ENCODE measurements around the gene ADCYAP1. TPM values are rescaled to one million over a fixed set of nuclear protein-coding genes. Genes with fewer than 3 reads are reported as not detected.

Gene ADCYAP1
- total and polyA plus RNA-seq, 2 donors (not counting 1 experiment from before 2014, with no cell fraction given): not detected

GRCh38 chr18:875912-876311, 28.8 kb upstream of the ADCYAP1 start:
- Histone ChIP-seq H3K36me3 (replicated peaks in 1 of 2; ENCODE audit: control extremely low read depth in 1 of 2, control insufficient read depth in 1 of 2, extremely low read depth in 1 of 2, insufficient read depth in 2 of 2, low read length in 1 of 2) (no peaks in the 10 kb centered on the region), H3K9ac (ENCODE audit: low read length) (no peak overlapping the region), H3K79me2 (ENCODE audit: control insufficient read depth, insufficient read depth, low read length) (no peaks in the 10 kb centered on the region), H2AFZ (ENCODE audit: insufficient read depth, low read depth, low read length, poor library complexity, severe bottlenecking) (no peak overlapping the region), H3K4me2 (replicated peaks; ENCODE audit: low read depth, low read length, poor library complexity, severe bottlenecking) (no peak overlapping the region), H3K27ac (ENCODE audit: low read length in 2 of 2) (no peak overlapping the region), H3K9me3 (ENCODE audit: control extremely low read depth in 1 of 3, control insufficient read depth in 2 of 3, insufficient read depth in 1 of 3, low read length in 2 of 3) (peaks cover 1 to 9% (median 2%) of the 10 kb centered on the region in 3 donors), H3K27me3 (replicated peaks in 1 of 4; ENCODE audit: control extremely low read depth in 1 of 4, control insufficient read depth in 3 of 4, insufficient read depth in 4 of 4, low read length in 3 of 4) (no peaks in the 10 kb centered on the region), H4K20me1 (ENCODE audit: control insufficient read depth, insufficient read depth, low read length, poor library complexity, severe bottlenecking) (no peaks in the 10 kb centered on the region), H3K4me1 (ENCODE audit: control insufficient read depth in 2 of 2, insufficient read depth in 2 of 2, low read length in 2 of 2) (peaks cover 0 to 4% of the 10 kb centered on the region in 2 donors), H3K4me3 (ENCODE audit: control extremely low read depth in 1 of 5, extremely low read depth in 1 of 5, insufficient read depth in 1 of 5, low read depth in 2 of 5, low read length in 4 of 5) (no peak overlapping the region)
- peaks cover 9% of the 10 kb centered on the region for H3K27me3 Mint-ChIP-seq
- ChIA-PET POLR2A (no interaction called here), CTCF (no interaction called here)
- H3K4me3 Mint-ChIP-seq: no peak overlapping the region
- TF ChIP-seq CTCF (IDR thresholded peaks at IDR 0.05) (no peak), EZH2 (IDR thresholded peaks at IDR 0.05; ENCODE audit: borderline replicate concordance, insufficient read depth, low read depth, low read length, poor library complexity, severe bottlenecking) (no peak)
- intact Hi-C loops (cut with micrococcal nuclease): no loop called here
- ATAC-seq (ENCODE audit: low read depth) (no peak), DNase-seq (no peak)
- H3K27ac Mint-ChIP-seq: no peak overlapping the region
- H3K9me3 Mint-ChIP-seq (ENCODE audit: insufficient read depth): peaks cover 4% of the 10 kb centered on the region
- H3K4me1 Mint-ChIP-seq: peaks cover 10% of the 10 kb centered on the region

GRCh38 chr18:877238-877637, 27.4 kb upstream of the ADCYAP1 start:
- H3K27me3 Mint-ChIP-seq: peaks cover 3% of the 10 kb centered on the region
- intact Hi-C loops (cut with micrococcal nuclease): no loop called here

More at GRCh38 chr18:877238-877637, 27.4 kb upstream of the ADCYAP1 start:
- Mint-ChIP-seq H3K9me3 (ENCODE audit: insufficient read depth) (no peaks in the 10 kb centered on the region), H3K27ac (no peak overlapping the region), H3K4me3 (no peak overlapping the region), H3K4me1 (peaks cover 10% of the 10 kb centered on the region)
- Histone ChIP-seq H3K36me3 (replicated peaks in 1 of 2; ENCODE audit: control extremely low read depth in 1 of 2, control insufficient read depth in 1 of 2, extremely low read depth in 1 of 2, insufficient read depth in 2 of 2, low read length in 1 of 2) (no peaks in the 10 kb centered on the region), H3K79me2 (ENCODE audit: control insufficient read depth, insufficient read depth, low read length) (no peaks in the 10 kb centered on the region), H3K4me2 (replicated peaks; ENCODE audit: low read depth, low read length, poor library complexity, severe bottlenecking) (no peak overlapping the region), H3K9me3 (ENCODE audit: control extremely low read depth in 1 of 3, control insufficient read depth in 2 of 3, insufficient read depth in 1 of 3, low read length in 2 of 3) (peaks cover 1 to 9% (median 2%) of the 10 kb centered on the region in 3 donors), H3K27ac (ENCODE audit: low read length in 2 of 2) (no peak overlapping the region), H3K27me3 (replicated peaks in 1 of 4; ENCODE audit: control extremely low read depth in 1 of 4, control insufficient read depth in 3 of 4, insufficient read depth in 4 of 4, low read length in 3 of 4) (peaks cover 0 to 4% (median 0%) of the 10 kb centered on the region in 4 experiments), H4K20me1 (ENCODE audit: control insufficient read depth, insufficient read depth, low read length, poor library complexity, severe bottlenecking) (no peaks in the 10 kb centered on the region), H3K4me1 (ENCODE audit: control insufficient read depth in 2 of 2, insufficient read depth in 2 of 2, low read length in 2 of 2) (peaks cover 0 to 4% of the 10 kb centered on the region in 2 donors), H3K4me3 (ENCODE audit: control extremely low read depth in 1 of 5, extremely low read depth in 1 of 5, insufficient read depth in 1 of 5, low read depth in 2 of 5, low read length in 4 of 5) (no peak overlapping the region), H2AFZ (ENCODE audit: insufficient read depth, low read depth, low read length, poor library complexity, severe bottlenecking) (no peak overlapping the region), H3K9ac (ENCODE audit: low read length) (no peak overlapping the region)
- TF ChIP-seq EZH2 (IDR thresholded peaks at IDR 0.05; ENCODE audit: borderline replicate concordance, insufficient read depth, low read depth, low read length, poor library complexity, severe bottlenecking) (no peak), CTCF (IDR thresholded peaks at IDR 0.05) (no peak)
- ChIA-PET POLR2A (no interaction called here), CTCF (interaction anchor here (0.8 kb wide), 1 partner anchor 38 kb away, joined by 3 read pairs; no protein-coding TSS in a partner anchor)
- ATAC-seq (ENCODE audit: low read depth) (no peak), DNase-seq (no peak)
- 89% methylated on average over 6 of the region's 6 CpGs for WGBS (ENCODE audit: insufficient coverage)

Measured in B cell (primary cell).